Measurements from ENCODE around the gene F2RL1. TPM values are rescaled to one million over a fixed set of nuclear protein-coding genes. Genes with fewer than 3 reads are reported as not detected.

Gene F2RL1
- total and polyA plus RNA-seq, 7 experiments from 2014 or later, result 0.48 to 6.2 (median 3.2) TPM

DNA sequence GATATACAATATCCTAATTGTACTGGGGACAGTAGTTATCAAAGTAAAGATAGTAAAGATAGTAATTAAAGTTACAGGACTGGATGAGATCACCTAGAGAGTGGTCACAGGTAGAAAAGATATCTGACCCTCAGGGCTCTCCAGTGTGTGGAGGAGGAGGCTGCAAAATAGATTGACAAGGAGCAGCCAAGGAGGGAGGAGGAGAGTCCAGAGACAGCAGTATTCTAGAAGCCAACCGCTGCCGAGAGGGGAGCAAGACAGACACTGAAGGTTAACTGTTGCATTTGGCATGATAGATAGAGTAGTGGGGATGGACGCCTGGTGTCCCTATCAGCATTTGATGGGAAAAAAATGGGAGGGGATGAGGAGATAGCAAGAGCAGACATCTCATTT, 17.0 kb upstream of the F2RL1 start:
- Mint-ChIP-seq H3K4me3 (no peak overlapping the region), H3K27me3 (peaks cover 0 to 21% (median 0%) of the 10 kb centered on the region in 5 donors), H3K4me1 (peaks cover 0 to 4% (median 0%) of the 10 kb centered on the region in 7 donors), H3K9me3 (peaks cover 0 to 2% (median 0%) of the 10 kb centered on the region in 11 donors), H3K36me3 (no peaks in the 10 kb centered on the region), H3K27ac (no peak overlapping the region)
- Histone ChIP-seq H3K36me3 (ENCODE audit: control insufficient read depth in 2 of 3, insufficient read depth in 3 of 3, low read length in 3 of 3) (no peaks in the 10 kb centered on the region), H3K27me3 (ENCODE audit: control insufficient read depth in 2 of 2, insufficient read depth in 2 of 2, low read length in 2 of 2) (no peaks in the 10 kb centered on the region), H3K4me1 (ENCODE audit: control insufficient read depth in 2 of 2, insufficient read depth in 2 of 2, low read length in 2 of 2) (no peaks in the 10 kb centered on the region), H3K4me3 (ENCODE audit: low read length) (no peak overlapping the region), H3K27ac (ENCODE audit: low read depth, low read length) (no peak overlapping the region), H3K9me3 (ENCODE audit: control insufficient read depth in 2 of 3, low read length in 3 of 3) (no peaks in the 10 kb centered on the region)
- POLR2A ChIA-PET, result no interaction called here
- CTCF ChIA-PET, result no interaction called here
- no peak for ATAC-seq
- no peak for DNase-seq
- intact Hi-C loops (cut with micrococcal nuclease), result no loop called here

DNA sequence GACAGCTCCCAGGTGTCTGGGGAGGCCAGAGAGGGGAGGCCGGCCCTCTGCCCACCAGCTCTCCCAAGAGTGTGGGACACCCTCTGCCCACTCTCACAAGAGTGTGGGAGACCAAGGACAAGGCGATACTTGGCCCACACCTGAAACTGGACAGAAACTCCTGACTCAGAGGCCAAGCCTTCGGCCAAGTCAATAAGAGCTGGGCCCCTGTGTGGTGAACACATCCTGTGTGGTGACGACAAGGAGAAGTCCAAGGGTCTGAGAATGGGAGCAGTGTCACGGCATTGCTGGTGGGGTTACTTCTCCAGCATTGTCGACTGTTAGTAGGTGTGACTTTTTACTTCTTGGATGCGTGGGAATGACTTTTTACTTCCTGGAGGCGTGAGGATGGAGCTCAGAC, 14.6 kb upstream of the F2RL1 start:
- H3K36me3 ChIP-seq (ENCODE audit: control insufficient read depth in 2 of 3, insufficient read depth in 3 of 3, low read length in 3 of 3), result no peaks in the 10 kb centered on the region
- Mint-ChIP-seq H3K4me3 (no peak overlapping the region), H3K9me3 (peaks cover 0 to 2% (median 0%) of the 10 kb centered on the region in 11 donors), H3K4me1 (peaks cover 0 to 4% (median 0%) of the 10 kb centered on the region in 7 donors), H3K27me3 (peaks cover 0 to 21% (median 0%) of the 10 kb centered on the region in 5 donors), H3K36me3 (no peaks in the 10 kb centered on the region), H3K27ac (no peak overlapping the region)
- no peak overlapping the region for H3K4me3 ChIP-seq (ENCODE audit: low read length)
- no peaks in the 10 kb centered on the region for H3K27me3 ChIP-seq (ENCODE audit: control insufficient read depth in 2 of 2, insufficient read depth in 2 of 2, low read length in 2 of 2)
- H3K9me3 ChIP-seq (ENCODE audit: control insufficient read depth in 2 of 3, low read length in 3 of 3), result no peaks in the 10 kb centered on the region
- no peak overlapping the region for H3K27ac ChIP-seq (ENCODE audit: low read depth, low read length)
- DNase-seq (no peak), ATAC-seq (no peak)
- ChIA-PET CTCF (no interaction called here), POLR2A (no interaction called here)
- intact Hi-C loops (cut with micrococcal nuclease), result no loop called here
- H3K4me1 ChIP-seq (ENCODE audit: control insufficient read depth in 2 of 2, insufficient read depth in 2 of 2, low read length in 2 of 2), result no peaks in the 10 kb centered on the region

DNA sequence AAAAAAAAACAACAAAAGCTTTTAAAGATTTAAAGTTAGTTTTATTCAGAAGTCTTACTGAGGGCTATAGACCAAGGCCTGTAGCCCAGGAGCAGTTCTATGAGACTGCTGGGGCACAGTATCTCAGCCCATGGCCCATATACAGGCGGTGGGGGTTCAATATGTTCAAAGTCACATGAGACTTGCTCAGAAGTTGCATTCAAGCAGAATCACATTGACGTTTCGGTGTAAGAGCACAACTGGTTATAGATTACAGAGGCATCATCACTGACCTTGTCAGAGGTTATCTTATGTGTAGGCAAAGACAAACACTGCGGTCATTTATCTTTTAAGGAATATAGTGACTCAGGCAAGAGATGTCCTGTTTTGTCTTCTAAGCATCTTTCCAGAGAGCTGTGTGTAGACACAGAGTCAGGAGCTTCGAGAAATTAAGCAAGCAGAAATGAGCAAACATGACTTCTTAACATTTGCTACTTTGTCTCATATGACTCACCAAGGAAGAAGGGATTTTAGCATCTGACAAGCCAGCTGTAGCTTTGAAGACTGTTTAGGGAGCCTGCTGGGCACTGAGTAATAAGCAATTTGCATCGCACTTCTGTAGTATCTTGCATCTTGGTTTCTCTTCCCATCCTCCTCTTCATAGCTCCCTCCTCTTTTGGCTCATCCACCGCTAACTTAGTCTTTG, 12.9 kb upstream of the F2RL1 start:
- Histone ChIP-seq H3K27ac (ENCODE audit: low read depth, low read length) (no peak overlapping the region), H3K36me3 (ENCODE audit: control insufficient read depth in 2 of 3, insufficient read depth in 3 of 3, low read length in 3 of 3) (no peaks in the 10 kb centered on the region), H3K27me3 (ENCODE audit: control insufficient read depth in 2 of 2, insufficient read depth in 2 of 2, low read length in 2 of 2) (no peaks in the 10 kb centered on the region), H3K4me1 (ENCODE audit: control insufficient read depth in 2 of 2, insufficient read depth in 2 of 2, low read length in 2 of 2) (no peaks in the 10 kb centered on the region), H3K9me3 (ENCODE audit: control insufficient read depth in 2 of 3, low read length in 3 of 3) (no peaks in the 10 kb centered on the region), H3K4me3 (ENCODE audit: low read length) (no peak overlapping the region)
- H3K36me3 Mint-ChIP-seq, result no peaks in the 10 kb centered on the region
- peaks cover 0 to 20% (median 0%) of the 10 kb centered on the region in 5 donors for H3K27me3 Mint-ChIP-seq
- H3K27ac Mint-ChIP-seq, result no peak overlapping the region
- peaks cover 0 to 4% (median 0%) of the 10 kb centered on the region in 7 donors for H3K4me1 Mint-ChIP-seq
- CTCF ChIA-PET, result no interaction called here
- DNase-seq (no peak), ATAC-seq (peak; percentile 6)
- POLR2A ChIA-PET, result no interaction called here
- H3K9me3 Mint-ChIP-seq, result peaks cover 0 to 6% (median 1%) of the 10 kb centered on the region in 11 donors
- intact Hi-C loops (cut with micrococcal nuclease), result no loop called here
- H3K4me3 Mint-ChIP-seq, result no peak overlapping the region

DNA sequence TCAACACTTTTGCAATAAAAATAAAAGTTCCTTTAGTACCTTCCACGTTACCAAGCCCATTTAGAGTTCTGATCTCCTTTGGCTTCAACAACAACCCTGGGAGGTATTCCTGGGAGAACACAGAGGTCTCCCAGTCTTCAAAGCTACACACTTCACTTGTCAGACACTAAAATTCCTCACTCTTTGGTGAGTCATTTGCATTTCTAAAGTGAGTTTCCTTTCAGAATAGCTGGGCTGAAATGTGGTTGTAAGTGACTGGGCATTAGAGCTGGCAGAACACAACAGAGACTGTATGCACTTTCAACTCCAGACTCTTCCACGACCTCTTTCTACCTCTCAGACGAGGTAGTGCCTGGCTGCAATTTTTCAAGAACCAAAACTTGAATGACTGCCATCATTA, 11.5 kb upstream of the F2RL1 start:
- Mint-ChIP-seq H3K36me3 (no peaks in the 10 kb centered on the region), H3K27me3 (peaks cover 0 to 7% (median 0%) of the 10 kb centered on the region in 5 donors), H3K4me1 (peaks cover 0 to 4% (median 0%) of the 10 kb centered on the region in 7 donors), H3K4me3 (no peak overlapping the region), H3K9me3 (peaks cover 0 to 11% (median 4%) of the 10 kb centered on the region in 11 donors), H3K27ac (no peak overlapping the region)
- intact Hi-C loops (cut with micrococcal nuclease), result no loop called here
- ATAC-seq, result no peak
- CTCF ChIA-PET, result no interaction called here
- Histone ChIP-seq H3K4me1 (ENCODE audit: control insufficient read depth in 2 of 2, insufficient read depth in 2 of 2, low read length in 2 of 2) (no peaks in the 10 kb centered on the region), H3K27me3 (ENCODE audit: control insufficient read depth in 2 of 2, insufficient read depth in 2 of 2, low read length in 2 of 2) (no peaks in the 10 kb centered on the region), H3K4me3 (ENCODE audit: low read length) (no peak overlapping the region), H3K27ac (ENCODE audit: low read depth, low read length) (no peak overlapping the region), H3K36me3 (ENCODE audit: control insufficient read depth in 2 of 3, insufficient read depth in 3 of 3, low read length in 3 of 3) (no peaks in the 10 kb centered on the region), H3K9me3 (ENCODE audit: control insufficient read depth in 2 of 3, low read length in 3 of 3) (no peaks in the 10 kb centered on the region)
- POLR2A ChIA-PET, result no interaction called here
- DNase-seq, result no peak

DNA sequence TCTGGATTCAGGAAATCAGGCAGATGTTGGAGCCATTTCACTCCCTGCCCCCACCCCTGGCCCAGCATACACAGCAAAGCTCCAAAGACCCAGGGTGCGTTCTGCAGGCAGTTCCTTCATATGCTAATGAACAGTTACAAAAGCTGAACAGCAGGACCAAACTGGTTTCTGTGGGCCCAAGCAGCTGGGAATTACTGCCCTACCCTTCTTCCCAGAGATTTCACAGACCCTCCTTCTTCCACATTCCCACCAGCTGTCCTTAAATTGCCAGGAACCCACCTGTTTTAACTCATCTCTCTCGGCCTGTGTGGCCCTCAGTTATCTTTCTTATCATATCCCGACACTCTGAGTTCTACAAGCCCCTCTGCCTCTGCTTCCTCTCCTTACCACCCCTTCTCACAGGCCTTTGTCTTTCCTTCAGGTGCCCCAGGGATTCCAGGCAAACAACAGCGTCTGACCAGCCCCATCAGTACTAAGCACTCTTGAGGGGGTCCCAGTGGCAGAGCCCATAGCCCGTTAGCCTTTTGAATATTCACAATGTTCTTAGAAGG, 10.6 kb upstream of the F2RL1 start:
- Mint-ChIP-seq H3K27me3 (peaks cover 0 to 5% (median 0%) of the 10 kb centered on the region in 5 donors), H3K4me1 (peaks cover 0 to 4% (median 0%) of the 10 kb centered on the region in 7 donors), H3K4me3 (no peak overlapping the region), H3K27ac (no peak overlapping the region), H3K36me3 (no peaks in the 10 kb centered on the region), H3K9me3 (peaks cover 0 to 11% (median 4%) of the 10 kb centered on the region in 11 donors)
- intact Hi-C loops (cut with micrococcal nuclease), result no loop called here
- H3K9me3 ChIP-seq (ENCODE audit: control insufficient read depth in 2 of 3, low read length in 3 of 3), result no peaks in the 10 kb centered on the region
- no peak for DNase-seq
- ChIA-PET CTCF (no interaction called here), POLR2A (no interaction called here)
- no peaks in the 10 kb centered on the region for H3K4me1 ChIP-seq (ENCODE audit: control insufficient read depth in 2 of 2, insufficient read depth in 2 of 2, low read length in 2 of 2)
- no peaks in the 10 kb centered on the region for H3K27me3 ChIP-seq (ENCODE audit: control insufficient read depth in 2 of 2, insufficient read depth in 2 of 2, low read length in 2 of 2)
- no peaks in the 10 kb centered on the region for H3K36me3 ChIP-seq (ENCODE audit: control insufficient read depth in 2 of 3, insufficient read depth in 3 of 3, low read length in 3 of 3)
- no peak overlapping the region for H3K4me3 ChIP-seq (ENCODE audit: low read length)
- H3K27ac ChIP-seq (ENCODE audit: low read depth, low read length), result no peak overlapping the region
- ATAC-seq, result no peak

DNA sequence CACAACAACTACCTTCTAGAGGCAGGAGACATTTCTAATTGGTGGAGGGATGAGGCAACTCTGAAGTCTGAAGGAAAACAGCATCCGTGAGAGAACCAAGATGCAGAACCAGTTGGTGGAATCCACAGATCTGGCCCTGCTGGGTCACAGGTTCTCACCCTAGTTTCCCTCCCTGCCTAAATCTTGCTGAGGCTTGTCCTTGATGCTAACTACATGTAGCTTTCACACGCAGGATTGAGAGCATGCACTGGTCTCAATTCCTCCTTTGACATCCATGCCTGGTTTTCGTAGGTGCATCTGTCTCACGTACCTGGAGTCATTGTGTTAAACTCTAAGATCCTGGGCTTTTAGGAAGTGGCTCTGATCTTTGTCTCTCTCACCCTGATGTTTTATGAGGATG, 9.7 kb upstream of the F2RL1 start:
- ChIA-PET POLR2A (no interaction called here), CTCF (no interaction called here)
- DNase-seq (no peak), ATAC-seq (no peak)
- H3K4me1 Mint-ChIP-seq, result peaks cover 0 to 6% (median 0%) of the 10 kb centered on the region in 7 donors
- Histone ChIP-seq H3K4me3 (ENCODE audit: low read length) (no peak overlapping the region), H3K9me3 (ENCODE audit: control insufficient read depth in 2 of 3, low read length in 3 of 3) (no peaks in the 10 kb centered on the region), H3K4me1 (ENCODE audit: control insufficient read depth in 2 of 2, insufficient read depth in 2 of 2, low read length in 2 of 2) (no peaks in the 10 kb centered on the region), H3K36me3 (ENCODE audit: control insufficient read depth in 2 of 3, insufficient read depth in 3 of 3, low read length in 3 of 3) (no peaks in the 10 kb centered on the region), H3K27ac (ENCODE audit: low read depth, low read length) (no peak overlapping the region), H3K27me3 (ENCODE audit: control insufficient read depth in 2 of 2, insufficient read depth in 2 of 2, low read length in 2 of 2) (no peaks in the 10 kb centered on the region)
- no peak overlapping the region for H3K27ac Mint-ChIP-seq
- H3K9me3 Mint-ChIP-seq, result peaks cover 0 to 11% (median 4%) of the 10 kb centered on the region in 11 donors
- no peaks in the 10 kb centered on the region for H3K36me3 Mint-ChIP-seq
- intact Hi-C loops (cut with micrococcal nuclease), result no loop called here
- peaks cover 0 to 5% (median 0%) of the 10 kb centered on the region in 5 donors for H3K27me3 Mint-ChIP-seq
- no peak overlapping the region for H3K4me3 Mint-ChIP-seq

DNA sequence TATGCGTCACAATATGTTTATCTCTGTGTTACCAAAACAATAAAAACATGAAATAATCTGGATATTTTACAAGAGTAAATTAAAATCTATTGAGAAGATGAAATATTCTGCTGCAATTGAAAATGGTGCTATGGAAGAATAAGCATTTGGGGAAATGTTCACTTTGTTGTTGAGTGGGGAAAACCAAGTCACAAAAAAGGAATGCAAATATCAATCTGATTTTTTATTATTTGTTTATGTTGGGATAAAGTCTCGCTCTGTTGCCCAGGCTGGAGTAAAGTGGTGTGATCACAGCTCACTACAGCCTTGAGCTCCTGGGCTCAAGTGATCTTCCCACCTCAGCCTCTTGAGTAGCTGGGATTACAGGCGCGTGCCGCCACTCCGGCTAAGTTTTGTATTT, 8.6 kb upstream of the F2RL1 start:
- Mint-ChIP-seq H3K27me3 (peaks cover 0 to 8% (median under 1%) of the 10 kb centered on the region in 5 donors), H3K36me3 (no peaks in the 10 kb centered on the region), H3K4me3 (no peak overlapping the region), H3K27ac (no peak overlapping the region), H3K9me3 (peaks cover 0 to 11% (median 4%) of the 10 kb centered on the region in 11 donors), H3K4me1 (peaks cover 0 to 8% (median 0%) of the 10 kb centered on the region in 7 donors)
- DNase-seq (no peak), ATAC-seq (no peak)
- no peaks in the 10 kb centered on the region for H3K36me3 ChIP-seq (ENCODE audit: control insufficient read depth in 2 of 3, insufficient read depth in 3 of 3, low read length in 3 of 3)
- CTCF ChIA-PET, result no interaction called here
- POLR2A ChIA-PET, result no interaction called here
- H3K4me3 ChIP-seq (ENCODE audit: low read length), result no peak overlapping the region
- intact Hi-C loops (cut with micrococcal nuclease), result no loop called here
- no peak overlapping the region for H3K27ac ChIP-seq (ENCODE audit: low read depth, low read length)
- no peaks in the 10 kb centered on the region for H3K27me3 ChIP-seq (ENCODE audit: control insufficient read depth in 2 of 2, insufficient read depth in 2 of 2, low read length in 2 of 2)
- H3K4me1 ChIP-seq (ENCODE audit: control insufficient read depth in 2 of 2, insufficient read depth in 2 of 2, low read length in 2 of 2), result no peaks in the 10 kb centered on the region
- H3K9me3 ChIP-seq (ENCODE audit: control insufficient read depth in 2 of 3, low read length in 3 of 3), result no peaks in the 10 kb centered on the region

Data from naive thymus-derived CD4-positive, alpha-beta T cell (primary cell).